Activated CD4-positive, alpha-beta T cell treated with anti-CD3 and anti-CD28 coated beads, Interleukin-2, amount 10 ng/mL, durations not matched to agents 24 days and 14 days (primary cell): ENCODE data around the gene SKOR2. TPM values are rescaled to one million over a fixed set of nuclear protein-coding genes. Genes with fewer than 3 reads are reported as not detected.

ENCODE experiments used
- DNase-seq: peaks from one replicate; pipeline ENCODE4 v3.0.0; 2022
- H3K27ac Mint-ChIP-seq: one replicate; pipeline ENCODE4 v1.8.0; 2022; ENCODE audit warnings: mild to moderate bottlenecking, mixed read lengths
- H3K27me3 Mint-ChIP-seq: one replicate; pipeline ENCODE4 v1.8.0; 2022; ENCODE audit warnings: mixed read lengths
- H3K36me3 Mint-ChIP-seq: one replicate; pipeline ENCODE4 v1.8.0; 2022; ENCODE audit warnings: low read depth, mild to moderate bottlenecking, mixed read lengths
- H3K4me1 Mint-ChIP-seq: one replicate; pipeline ENCODE4 v1.8.0; 2021; ENCODE audit warnings: mixed read lengths
- H3K4me3 Mint-ChIP-seq: one replicate; pipeline ENCODE4 v1.8.0; 2022; ENCODE audit warnings: mild to moderate bottlenecking, moderate library complexity, mixed read lengths
- H3K9me3 Mint-ChIP-seq: one replicate; pipeline ENCODE4 v1.8.0; 2021; ENCODE audit warnings: mixed read lengths
- intact Hi-C: fragments of 100-400 bp; cut with micrococcal nuclease; formaldehyde crosslinking; loops from one replicate; pipeline ENCODE4 v1.15.1; 2023
- total RNA-seq: library from RNA; stranded (reverse); gene quantifications from 2 replicates; pipeline ENCODE4 v1.2.3, GENCODE V29; 2022

SKOR2 gene
- total RNA-seq, 1 donor from 2014 or later = not detected

GRCh38 chr18:47263430-47264307 is 12.2 kb upstream of the SKOR2 start:
- no peak overlapping the region for H3K4me3 Mint-ChIP-seq

GRCh38 chr18:47263150-47263429 is 11.6 kb upstream of the SKOR2 start:
- no peak overlapping the region for H3K4me3 Mint-ChIP-seq

More at GRCh38 chr18:47263430-47264307, 12.2 kb upstream of the SKOR2 start:
- no peak for DNase-seq
- peaks cover 10% of the 10 kb centered on the region for H3K9me3 Mint-ChIP-seq
- peaks cover 66% of the 10 kb centered on the region for H3K27me3 Mint-ChIP-seq
- no peaks in the 10 kb centered on the region for H3K36me3 Mint-ChIP-seq
- intact Hi-C loops = loop anchor here (2.0 kb wide), 1 partner anchor 15 kb away; no protein-coding TSS in a partner anchor
- no peaks in the 10 kb centered on the region for H3K4me1 Mint-ChIP-seq
- H3K27ac Mint-ChIP-seq = no peak overlapping the region

DNA sequence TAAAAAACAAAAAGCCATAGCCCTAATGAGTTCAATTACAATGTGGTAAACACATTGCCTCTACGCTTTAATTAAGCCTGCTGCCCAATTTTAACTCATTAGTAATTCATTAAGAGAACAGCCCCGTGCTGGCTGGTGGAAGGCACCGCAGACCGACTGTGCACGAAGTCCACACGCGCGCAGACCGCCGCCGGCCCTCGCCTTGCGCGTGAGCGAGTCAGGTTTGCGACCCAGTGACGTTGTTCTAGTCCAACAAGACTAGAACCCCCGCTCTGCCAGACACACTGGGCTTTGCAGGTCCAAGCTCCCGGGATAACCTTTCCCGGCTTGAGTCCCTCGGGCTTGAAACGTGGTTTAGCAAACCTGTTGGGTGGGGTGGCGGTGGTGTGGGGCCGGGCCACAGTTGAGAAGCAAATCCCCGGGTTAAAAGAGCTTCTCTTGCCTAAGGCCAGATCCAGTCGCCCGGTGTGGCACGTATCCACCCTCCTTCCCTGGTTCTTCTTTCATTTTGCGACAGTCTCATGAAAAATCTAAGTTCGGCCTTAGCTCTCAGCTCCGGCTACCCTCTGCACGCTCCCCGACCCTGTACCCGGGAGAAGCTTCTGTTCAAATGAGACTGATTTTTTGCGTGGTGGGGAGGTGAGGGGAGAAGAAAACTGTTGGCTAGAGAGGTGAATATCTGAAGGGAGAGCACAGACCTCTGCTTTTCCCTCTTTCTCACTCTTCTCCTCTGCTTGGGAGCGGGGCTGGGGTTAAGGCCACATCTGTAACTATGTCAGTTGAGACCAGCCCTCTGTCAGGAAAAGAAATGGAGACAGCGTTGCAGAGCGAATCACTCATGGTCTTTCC is 11.1 kb upstream of the SKOR2 start:
- Mint-ChIP-seq H3K27ac (no peak overlapping the region), H3K4me3 (no peak overlapping the region), H3K9me3 (peaks cover 10% of the 10 kb centered on the region), H3K4me1 (no peaks in the 10 kb centered on the region), H3K27me3 (peaks cover 62% of the 10 kb centered on the region), H3K36me3 (no peaks in the 10 kb centered on the region)
- intact Hi-C loops = loop anchor here (2.0 kb wide), 1 partner anchor 14 kb away; no protein-coding TSS in a partner anchor
- no peak for DNase-seq

More at GRCh38 chr18:47263150-47263429, 11.6 kb upstream of the SKOR2 start:
- Mint-ChIP-seq H3K9me3 (peaks cover 10% of the 10 kb centered on the region), H3K36me3 (no peaks in the 10 kb centered on the region), H3K27me3 (peaks cover 66% of the 10 kb centered on the region), H3K4me1 (no peaks in the 10 kb centered on the region), H3K27ac (no peak overlapping the region)
- intact Hi-C loops = loop anchor here (2.0 kb wide), 1 partner anchor 14 kb away; no protein-coding TSS in a partner anchor
- DNase-seq = no peak

- Mint-ChIP-seq H3K4me3 (no peak overlapping the region), H3K36me3 (no peaks in the 10 kb centered on the region), H3K27ac (no peak overlapping the region), H3K4me1 (no peaks in the 10 kb centered on the region), H3K9me3 (peaks cover 10% of the 10 kb centered on the region), H3K27me3 (peaks cover 65% of the 10 kb centered on the region)
- DNase-seq = no peak
- intact Hi-C loops = loop anchor here (2.0 kb wide), 1 partner anchor 13 kb away; no protein-coding TSS in a partner anchor
These were observed 10.4 kb upstream of the SKOR2 start for GRCh38 chr18:47261902-47262300.

- intact Hi-C loops = no loop called here
- no peaks in the 10 kb centered on the region for H3K36me3 Mint-ChIP-seq
- H3K4me1 Mint-ChIP-seq = no peaks in the 10 kb centered on the region
- peaks cover 69% of the 10 kb centered on the region for H3K27me3 Mint-ChIP-seq
- H3K9me3 Mint-ChIP-seq = peaks cover 10% of the 10 kb centered on the region
- no peak overlapping the region for H3K4me3 Mint-ChIP-seq
- DNase-seq = no peak
- H3K27ac Mint-ChIP-seq = no peak overlapping the region
These were observed 9.7 kb upstream of the SKOR2 start for GRCh38 chr18:47260924-47261701.

DNA sequence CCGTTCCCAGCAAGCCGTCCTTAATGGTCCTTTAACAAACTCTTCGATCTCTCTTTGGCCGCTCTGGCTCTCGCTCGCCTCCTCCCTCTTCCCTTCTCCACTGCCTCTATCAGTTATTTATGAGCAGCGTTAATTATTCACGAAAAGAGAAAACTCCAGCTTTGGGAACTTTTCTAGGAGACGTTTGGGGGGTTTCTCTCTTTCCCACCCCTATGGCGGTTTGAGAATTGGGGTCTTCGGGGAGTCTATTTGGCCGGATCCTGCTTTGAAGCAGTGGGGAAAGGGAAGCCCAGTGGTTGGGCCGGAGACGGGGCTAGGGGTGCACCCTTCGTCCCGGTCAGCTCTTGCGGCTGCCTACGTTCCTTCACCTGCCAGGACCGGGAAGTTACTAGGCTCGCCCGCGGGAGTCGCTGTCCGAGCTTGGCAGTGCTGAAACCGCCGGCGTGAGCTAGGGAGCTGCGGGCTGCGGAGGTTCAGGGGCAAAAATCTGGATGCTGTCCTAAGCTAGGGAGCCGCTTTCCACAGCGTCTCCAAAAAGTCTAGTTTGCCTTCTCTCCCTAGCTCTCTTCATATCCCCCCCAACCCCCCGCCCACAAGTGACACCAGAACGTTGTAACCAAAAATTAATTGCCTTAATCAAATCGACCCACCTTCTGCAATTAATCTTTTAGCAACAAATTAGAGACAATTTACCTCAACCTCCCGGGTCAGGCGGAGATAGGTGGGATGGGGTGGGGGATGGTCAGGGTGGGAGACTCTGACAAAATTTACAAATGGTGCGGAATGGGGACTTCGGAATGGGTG is 8.9 kb upstream of the SKOR2 start:
- Mint-ChIP-seq H3K27me3 (peaks cover 72% of the 10 kb centered on the region), H3K4me1 (no peaks in the 10 kb centered on the region), H3K27ac (no peak overlapping the region), H3K9me3 (peaks cover 10% of the 10 kb centered on the region), H3K36me3 (no peaks in the 10 kb centered on the region), H3K4me3 (no peak overlapping the region)
- DNase-seq = peak; percentile 81
- intact Hi-C loops = no loop called here

DNA sequence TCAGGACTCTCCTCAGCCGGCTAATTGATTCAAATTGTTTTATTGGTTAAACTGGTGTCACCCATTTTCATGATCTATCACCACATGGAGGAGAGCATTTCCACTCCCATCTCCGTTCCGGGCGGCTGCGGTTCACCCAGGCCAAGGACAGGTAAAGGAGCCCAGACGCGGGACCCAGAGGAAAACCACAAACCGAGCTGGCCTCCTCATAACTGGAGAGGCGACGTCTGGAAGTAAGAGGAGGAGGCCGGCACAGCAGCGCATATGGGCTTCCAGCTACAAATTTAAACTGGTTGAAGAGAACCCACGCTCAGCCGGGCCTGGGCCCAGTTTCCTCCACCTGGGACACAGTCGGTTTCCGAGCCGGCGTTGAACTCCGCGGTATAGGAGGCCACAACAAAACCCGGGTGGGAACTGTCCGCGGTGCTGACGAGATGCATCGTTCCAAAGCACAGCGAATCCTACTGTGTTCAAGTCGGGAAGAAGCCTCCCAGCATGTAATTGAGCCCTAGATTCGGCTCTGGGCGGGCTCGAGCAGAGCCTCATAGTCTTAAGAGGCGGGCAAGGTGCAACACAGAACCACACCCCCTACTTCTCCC is 3.0 kb upstream of the SKOR2 start:
- peak; percentile 84 for DNase-seq
- H3K27me3 Mint-ChIP-seq = peaks cover 76% of the 10 kb centered on the region
- no peak overlapping the region for H3K4me3 Mint-ChIP-seq
- H3K4me1 Mint-ChIP-seq = no peaks in the 10 kb centered on the region
- H3K9me3 Mint-ChIP-seq = peaks cover 6% of the 10 kb centered on the region
- H3K27ac Mint-ChIP-seq = no peak overlapping the region
- H3K36me3 Mint-ChIP-seq = peaks cover 3% of the 10 kb centered on the region
- intact Hi-C loops = no loop called here

GRCh38 chr18:47253101-47253654 is 1.7 kb upstream of the SKOR2 start:
- H3K36me3 Mint-ChIP-seq = peaks cover 5% of the 10 kb centered on the region
- no peak overlapping the region for H3K27ac Mint-ChIP-seq
- H3K4me1 Mint-ChIP-seq = peaks cover 2% of the 10 kb centered on the region
- no peak overlapping the region for H3K4me3 Mint-ChIP-seq
- peaks cover 12% of the 10 kb centered on the region for H3K9me3 Mint-ChIP-seq
- intact Hi-C loops = no loop called here
- no peak for DNase-seq
- peaks cover 80% of the 10 kb centered on the region for H3K27me3 Mint-ChIP-seq

GRCh38 chr18:47250391-47251046 is 941 bp downstream of the SKOR2 start:
- Mint-ChIP-seq H3K9me3 (peaks cover 12% of the 10 kb centered on the region), H3K4me3 (no peak overlapping the region), H3K4me1 (peaks cover 3% of the 10 kb centered on the region), H3K27ac (no peak overlapping the region), H3K27me3 (peaks cover 77% of the 10 kb centered on the region), H3K36me3 (peaks cover 5% of the 10 kb centered on the region)
- intact Hi-C loops = no loop called here
- DNase-seq = no peak

- no peak for DNase-seq
- Mint-ChIP-seq H3K27ac (no peak overlapping the region), H3K4me1 (peaks cover 3% of the 10 kb centered on the region), H3K27me3 (peaks cover 78% of the 10 kb centered on the region), H3K4me3 (no peak overlapping the region), H3K36me3 (peaks cover 5% of the 10 kb centered on the region), H3K9me3 (peaks cover 14% of the 10 kb centered on the region)
- intact Hi-C loops = loop anchor here (2.0 to 10.0 kb wide), 2 partner anchors 13 to 495 kb away; partner anchors contain the start of gene ST8SIA5
These were observed 2.0 kb downstream of the SKOR2 start for GRCh38 chr18:47249314-47249981.

- Mint-ChIP-seq H3K4me1 (peaks cover 3% of the 10 kb centered on the region), H3K4me3 (peak overlapping the region; percentile 21), H3K27me3 (peaks cover 77% of the 10 kb centered on the region), H3K27ac (peak overlapping the region; percentile 75), H3K9me3 (peaks cover 14% of the 10 kb centered on the region), H3K36me3 (peaks cover 5% of the 10 kb centered on the region)
- intact Hi-C loops = loop anchor here (2.0 to 10.0 kb wide), 2 partner anchors 14 to 494 kb away; partner anchors contain the start of gene ST8SIA5
- peak; percentile 58 for DNase-seq
These were observed 2.7 kb downstream of the SKOR2 start for GRCh38 chr18:47248604-47249313.
